HEK293 (cell line): ENCODE data around the gene TM4SF5.
A peak's percentile ranks its signal among the peaks of the same experiment; 100 is the strongest.

Experiments used
- CTCF ChIA-PET: fragments of 350-600 bp; formaldehyde crosslinking; extraction: SDS; loops from one replicate; lab custom pipeline; 2021; ENCODE audit warnings: antibody characterized with exemption; lab: Yijun Ruan, JAX
- POLR2A ChIA-PET: fragments of 300-600 bp; formaldehyde crosslinking; extraction: SDS; loops from one replicate; lab custom pipeline; 2020; ENCODE audit warnings: antibody characterized with exemption, inconsistent platforms; lab: Yijun Ruan, JAX
- H3K27ac ChIP-seq: fragments of 200-500 bp; sonication (Bioruptor generic); 2 replicates; pipeline ENCODE4 v1.5.1; 2014; ENCODE audit warnings: low read depth, low read length, control low read depth, inconsistent platforms; ENCODE audit errors: extremely low read depth
- H3K36me3 ChIP-seq, 2 experiments: fragments of 200-500 bp in 1 of 2; sonication (Bioruptor generic) in 1 of 2; 1 replicate in 1 of 2; 2 replicates in 1 of 2; pipeline ENCODE4 v1.5.1; 2014 to 2017; ENCODE audit warnings: inconsistent platforms in 2 of 2, low read length in 2 of 2; ENCODE audit not compliant: control insufficient read depth in 2 of 2, insufficient read depth in 1 of 2
- H3K4me1 ChIP-seq: fragments of 200-500 bp; sonication (Bioruptor generic); 2 replicates; pipeline ENCODE4 v1.5.1; 2014; ENCODE audit warnings: mild to moderate bottlenecking, low read length, inconsistent platforms; ENCODE audit not compliant: control insufficient read depth, insufficient read depth
- H3K4me3 ChIP-seq: 2 replicates; pipeline ENCODE4 v1.5.1; 2011; ENCODE audit warnings: low read depth, mild to moderate bottlenecking, control low read depth, low read length, moderate library complexity
- H3K9me3 ChIP-seq: fragments of 200-500 bp; sonication (Bioruptor generic); 2 replicates; pipeline ENCODE4 v1.5.1; 2014; ENCODE audit warnings: low read depth, low read length, inconsistent platforms; ENCODE audit not compliant: control insufficient read depth, insufficient read depth
- BCL11A ChIP-seq: fragments of 450-650 bp; formaldehyde crosslinking; IDR thresholded peaks from 2 replicates; pipeline ENCODE4 v1.5.1; 2016; ENCODE audit warnings: low read depth, missing biosample characterization, missing genetic modification characterization
- CTCF ChIP-seq: fragments of 450-650 bp; formaldehyde crosslinking; IDR thresholded peaks from 2 replicates; pipeline ENCODE4 v1.5.1; 2016; ENCODE audit warnings: missing biosample characterization, missing genetic modification characterization
- ELK4 ChIP-seq: IDR thresholded peaks from 2 replicates; pipeline ENCODE4 v1.6.1; 2011; ENCODE audit warnings: mild to moderate bottlenecking, low read depth, low read length, borderline replicate concordance
- KLF1 ChIP-seq: fragments of 450-650 bp; formaldehyde crosslinking; IDR thresholded peaks from 2 replicates; pipeline ENCODE4 v1.5.1; 2016; ENCODE audit warnings: missing biosample characterization, missing genetic modification characterization
- KLF9 ChIP-seq: fragments of 450-650 bp; formaldehyde crosslinking; IDR thresholded peaks from 2 replicates; pipeline ENCODE4 v1.5.1; 2016; ENCODE audit warnings: missing biosample characterization, missing genetic modification characterization, low read depth
- MEIS1 ChIP-seq: sonication (generic); formaldehyde crosslinking; IDR thresholded peaks from 2 replicates; pipeline ENCODE4 v1.8.1; 2022; ENCODE audit warnings: missing genetic modification reagents, mild to moderate bottlenecking, borderline replicate concordance
- MZF1 ChIP-seq: fragments of 450-650 bp; formaldehyde crosslinking; IDR thresholded peaks from 2 replicates; pipeline ENCODE4 v1.5.1; 2017; ENCODE audit warnings: missing biosample characterization, missing genetic modification characterization, borderline replicate concordance
- OVOL3 ChIP-seq: fragments of 450-650 bp; formaldehyde crosslinking; IDR thresholded peaks from 2 replicates; pipeline ENCODE4 v1.5.1; 2016; ENCODE audit warnings: missing biosample characterization, missing genetic modification characterization
- ZBTB11 ChIP-seq: fragments of 450-650 bp; formaldehyde crosslinking; conservative IDR thresholded peaks from 2 replicates; pipeline ENCODE4 v1.5.1; 2016; ENCODE audit warnings: low read depth, missing biosample characterization, missing genetic modification characterization
- ZBTB17 ChIP-seq: fragments of 450-650 bp; formaldehyde crosslinking; IDR thresholded peaks from 2 replicates; pipeline ENCODE4 v1.5.1; 2016; ENCODE audit warnings: missing biosample characterization, missing genetic modification characterization
- ZBTB20 ChIP-seq: fragments of 450-650 bp; formaldehyde crosslinking; IDR thresholded peaks from 2 replicates; pipeline ENCODE4 v1.5.1; 2016; ENCODE audit warnings: missing biosample characterization, missing genetic modification characterization
- ZFP37 ChIP-seq: fragments of 450-650 bp; formaldehyde crosslinking; IDR thresholded peaks from 2 replicates; pipeline ENCODE4 v1.5.1; 2016; ENCODE audit warnings: missing biosample characterization, missing genetic modification characterization
- ZNF146 ChIP-seq: fragments of 450-650 bp; formaldehyde crosslinking; IDR thresholded peaks from 2 replicates; pipeline ENCODE4 v1.5.1; 2016; ENCODE audit warnings: missing biosample characterization, missing genetic modification characterization
- ZNF175 ChIP-seq: fragments of 450-650 bp; formaldehyde crosslinking; IDR thresholded peaks from 2 replicates; pipeline ENCODE4 v1.5.1; 2016; ENCODE audit warnings: missing biosample characterization, missing genetic modification characterization
- ZNF26 ChIP-seq: fragments of 450-650 bp; formaldehyde crosslinking; IDR thresholded peaks from 2 replicates; pipeline ENCODE4 v1.5.1; 2016; ENCODE audit warnings: missing biosample characterization, missing genetic modification characterization
- ZNF280C ChIP-seq: fragments of 450-650 bp; formaldehyde crosslinking; IDR thresholded peaks from 2 replicates; pipeline ENCODE4 v1.5.1; 2016; ENCODE audit warnings: missing biosample characterization, missing genetic modification characterization
- ZNF302 ChIP-seq: fragments of 450-650 bp; formaldehyde crosslinking; IDR thresholded peaks from 2 replicates; pipeline ENCODE4 v1.5.1; 2016; ENCODE audit warnings: missing biosample characterization, missing genetic modification characterization, low read depth
- ZNF366 ChIP-seq: fragments of 450-650 bp; formaldehyde crosslinking; conservative IDR thresholded peaks from 2 replicates; pipeline ENCODE4 v1.5.1; 2016; ENCODE audit warnings: missing biosample characterization, missing genetic modification characterization
- ZNF37A ChIP-seq: fragments of 450-650 bp; IDR thresholded peaks from 2 replicates; pipeline ENCODE4 v1.5.1; 2018; ENCODE audit warnings: missing biosample characterization, missing genetic modification characterization
- ZNF426 ChIP-seq: fragments of 450-650 bp; formaldehyde crosslinking; IDR thresholded peaks from 2 replicates; pipeline ENCODE4 v1.5.1; 2017; ENCODE audit warnings: missing biosample characterization, missing genetic modification characterization, mild to moderate bottlenecking, inconsistent platforms, moderate library complexity
- ZNF473 ChIP-seq: fragments of 450-650 bp; formaldehyde crosslinking; IDR thresholded peaks from 2 replicates; pipeline ENCODE4 v1.5.1; 2017; ENCODE audit warnings: missing biosample characterization, missing genetic modification characterization
- ZNF510 ChIP-seq: fragments of 450-650 bp; formaldehyde crosslinking; IDR thresholded peaks from 2 replicates; pipeline ENCODE4 v1.5.1; 2018; ENCODE audit warnings: mild to moderate bottlenecking, missing genetic modification characterization, missing biosample characterization; ENCODE audit not compliant: insufficient replicate concordance
- ZNF514 ChIP-seq: fragments of 450-650 bp; formaldehyde crosslinking; IDR thresholded peaks from 2 replicates; pipeline ENCODE4 v1.5.1; 2016; ENCODE audit warnings: missing biosample characterization, missing genetic modification characterization
- ZNF629 ChIP-seq: fragments of 450-650 bp; formaldehyde crosslinking; IDR thresholded peaks from 2 replicates; pipeline ENCODE4 v1.5.1; 2017; ENCODE audit warnings: missing biosample characterization, missing genetic modification characterization
- ZNF777 ChIP-seq: fragments of 450-650 bp; formaldehyde crosslinking; IDR thresholded peaks from 2 replicates; pipeline ENCODE4 v1.5.1; 2017; ENCODE audit warnings: missing biosample characterization, missing genetic modification characterization, borderline replicate concordance
- ZSCAN23 ChIP-seq: fragments of 450-650 bp; formaldehyde crosslinking; IDR thresholded peaks from 2 replicates; pipeline ENCODE4 v1.5.1; 2016; ENCODE audit warnings: missing biosample characterization, missing genetic modification characterization
- ZXDB ChIP-seq: fragments of 450-650 bp; formaldehyde crosslinking; IDR thresholded peaks from 2 replicates; pipeline ENCODE4 v1.5.1; 2016; ENCODE audit warnings: missing biosample characterization, missing genetic modification characterization

The TM4SF5 gene

GRCh38 chr17:4789701-4789950, 17.9 kb downstream of the TM4SF5 start (continued):
- TF ChIP-seq ZNF280C (tag by site-specific recombination) (no peak), ZSCAN23 (no peak), ZBTB11 (tag by site-specific recombination) (no peak), ZBTB17 (tag by site-specific recombination) (peak; percentile 65), BCL11A (tag by site-specific recombination) (no peak), KLF9 (tag by site-specific recombination) (peak; percentile 60), ZNF26 (tag by site-specific recombination) (no peak), MEIS1 (CRISPR knock-in tag) (no peak), ZNF175 (tag by site-specific recombination) (no peak)

GRCh38 chr17:4789951-4790704, 18.4 kb downstream of the TM4SF5 start:
- no peaks in the 10 kb centered on the region for H3K36me3 ChIP-seq
- CTCF ChIA-PET, result interaction anchor here (0.6 to 4.9 kb wide), 47 partner anchors 9 to 845 kb away, joined by 3 to 37 read pairs (median 4); partner anchors contain the start of genes ARRB2, MED11, PELP1 and PLD2
- peak overlapping the region; percentile 62 for H3K4me3 ChIP-seq
- H3K4me1 ChIP-seq, result peaks cover 4% of the 10 kb centered on the region
- H3K27ac ChIP-seq, result peak overlapping the region; percentile 96
- no peaks in the 10 kb centered on the region for H3K9me3 ChIP-seq
- POLR2A ChIA-PET, result interaction anchor here (0.5 to 3.8 kb wide), 27 partner anchors 9 to 235 kb away, joined by 3 to 31 read pairs (median 4); partner anchors contain the start of genes ARRB2, CHRNE, CXCL16 and MED11
- TF ChIP-seq ZNF510 (tag by site-specific recombination), result no peak
- TF ChIP-seq ZXDB (tag by site-specific recombination), result no peak; the same call in 1 of the 2 replicates
- TF ChIP-seq ZNF473 (tag by site-specific recombination), result no peak
- TF ChIP-seq MZF1 (tag by site-specific recombination), result no peak
- TF ChIP-seq ZBTB20 (tag by site-specific recombination), result peak; percentile 83
- TF ChIP-seq ZNF146, result no peak
- no peak for TF ChIP-seq ZNF302 (tag by site-specific recombination)
- TF ChIP-seq ZFP37 (tag by site-specific recombination), result no peak
- peak; percentile 97 for TF ChIP-seq ZNF629 (tag by site-specific recombination)
- TF ChIP-seq ELK4, result no peak; the same call in 1 of the 2 replicates
- peak; percentile 96 for TF ChIP-seq ZNF366 (tag by site-specific recombination)
- no peak for TF ChIP-seq ZNF426 (tag by site-specific recombination)
- no peak for TF ChIP-seq ZNF514
- TF ChIP-seq ZNF37A, result no peak; the same call in 1 of the 2 replicates
- no peak; the same call in 1 of the 2 replicates for TF ChIP-seq KLF1 (tag by site-specific recombination)
- TF ChIP-seq OVOL3, result no peak
- TF ChIP-seq ZNF777 (tag by site-specific recombination), result no peak
- peak; percentile 92 for TF ChIP-seq CTCF (tag by site-specific recombination)
